Endothelial cell of umbilical vein (primary cell): ENCODE measurements around the gene CENPN. TPM values are rescaled to one million over a fixed set of nuclear protein-coding genes. Genes with fewer than 3 reads are reported as not detected.
A peak's percentile ranks its signal among the peaks of the same experiment; 100 is the strongest.

Experiments used
- BruUV-seq: library from RNA; stranded (reverse); fragments of 400-500 nt; replicated peaks from 2 replicates; lab custom pipeline; 2021; lab: Mats Ljungman, UMichigan
- CTCF ChIA-PET: fragments of 300-600, 350-600 bp; sonication (Branson Sonifier 250); formaldehyde crosslinking; loops from one replicate; lab custom pipeline; 2021; ENCODE audit warnings: antibody characterized with exemption, inconsistent platforms; lab: Charles Lee
- POLR2A ChIA-PET: fragments of 300-600, 350-600 bp; sonication (Branson Sonifier 250); formaldehyde crosslinking; loops from one replicate; lab custom pipeline; 2021; ENCODE audit warnings: antibody characterized with exemption, inconsistent platforms; lab: Charles Lee
- DNase-seq: peaks from one replicate; pipeline ENCODE4 v3.0.0-alpha.2; 2011; ENCODE audit warnings: low read depth, low spot score
- FAIRE-seq: peaks from 2 replicates; lab custom pipeline; 2011; peaks lifted over from hg19 to GRCh38; lab: Jason Lieb, UNC
- H2AFZ ChIP-seq: 2 replicates; pipeline ENCODE4 v1.6.0; 2012; ENCODE audit warnings: low read depth, low read length, control low read depth, inconsistent platforms
- H3K27ac ChIP-seq: 2 replicates; pipeline ENCODE4 v1.5.1; 2011; ENCODE audit warnings: low read depth, mild to moderate bottlenecking, control low read depth, low read length, moderate library complexity; ENCODE audit not compliant: insufficient read depth
- H3K27me3 ChIP-seq, 2 experiments: 2 replicates each; pipeline versions ENCODE4 v1.6.0 to v1.6.1; 2011; ENCODE audit warnings: low read length in 2 of 2, mixed read lengths in 1 of 2; ENCODE audit not compliant: control insufficient read depth in 2 of 2, insufficient read depth in 2 of 2
- H3K36me3 ChIP-seq, 2 experiments: 2 replicates in 1 of 2; 3 replicates in 1 of 2; pipeline ENCODE4 v1.5.1; 2011; ENCODE audit warnings: low read length in 2 of 2, mild to moderate bottlenecking in 1 of 2, moderate library complexity in 1 of 2; ENCODE audit not compliant: control insufficient read depth in 2 of 2, insufficient read depth in 2 of 2; ENCODE audit errors: extremely low read depth in 1 of 2
- H3K4me1 ChIP-seq: 3 replicates; pipeline ENCODE4 v1.5.1; 2011; ENCODE audit warnings: mild to moderate bottlenecking, low read length; ENCODE audit not compliant: control insufficient read depth, insufficient read depth; ENCODE audit errors: extremely low read depth
- H3K4me2 ChIP-seq: 2 replicates; pipeline ENCODE4 v1.6.1; 2011; ENCODE audit warnings: low read length, control low read depth, mixed read lengths; ENCODE audit not compliant: insufficient read depth
- H3K4me3 ChIP-seq, 3 experiments: fragments of 200-600 bp in 1 of 3; sonication (generic), shearing (Covaris generic) in 1 of 3; replicated peaks in 1 of 3; 2 replicates each; pipeline ENCODE4 v1.5.1; 2011 to 2016; ENCODE audit warnings: control low read depth in 3 of 3, low read length in 3 of 3, mild to moderate bottlenecking in 2 of 3, inconsistent platforms in 1 of 3, low read depth in 1 of 3, moderate library complexity in 1 of 3; ENCODE audit not compliant: insufficient read depth in 1 of 3
- H3K79me2 ChIP-seq: 2 replicates; pipeline ENCODE4 v1.6.0; 2012; ENCODE audit warnings: low read length, inconsistent platforms; ENCODE audit not compliant: control insufficient read depth, insufficient read depth
- H3K9ac ChIP-seq: replicated peaks from 2 replicates; pipeline ENCODE3; 2011; ENCODE audit warnings: low read length, control low read depth; ENCODE audit not compliant: insufficient read depth; ENCODE audit errors: extremely low read depth
- H3K9me1 ChIP-seq: replicated peaks from 3 replicates; pipeline ENCODE4 v1.6.0; 2011; ENCODE audit warnings: mild to moderate bottlenecking, low read length; ENCODE audit not compliant: control insufficient read depth, insufficient read depth; ENCODE audit errors: extremely low read depth
- H3K9me3 ChIP-seq: replicated peaks from 2 replicates; pipeline ENCODE4 v1.5.1; 2012; ENCODE audit warnings: low read length, inconsistent platforms; ENCODE audit not compliant: control insufficient read depth, insufficient read depth
- H4K20me1 ChIP-seq: replicated peaks from 2 replicates; pipeline ENCODE3; 2011; ENCODE audit warnings: mild to moderate bottlenecking, low read length; ENCODE audit not compliant: control insufficient read depth, insufficient read depth; ENCODE audit errors: extremely low read depth
- CTCF ChIP-seq, 2 donors: IDR thresholded peaks; 1 replicate in 1 of 2; 2 replicates in 1 of 2; pipeline ENCODE4 v1.5.1; 2011; ENCODE audit warnings: low read length in 2 of 2, mild to moderate bottlenecking in 2 of 2, moderate library complexity in 2 of 2, control low read depth in 1 of 2, inconsistent platforms in 1 of 2, low read depth in 1 of 2; ENCODE audit not compliant: insufficient read depth in 1 of 2; ENCODE audit errors: extremely low read depth in 1 of 2
- EZH2 ChIP-seq: IDR thresholded peaks from 2 replicates; pipeline ENCODE4 v1.6.1; 2012; ENCODE audit warnings: borderline replicate concordance, low read depth, mild to moderate bottlenecking, moderate library complexity, low read length, inconsistent platforms; ENCODE audit not compliant: severe bottlenecking
- FOS ChIP-seq: IDR thresholded peaks from 2 replicates; pipeline ENCODE4 v1.6.1; 2011; ENCODE audit warnings: mild to moderate bottlenecking, low read length, moderate library complexity, borderline replicate concordance; ENCODE audit not compliant: insufficient read depth
- GATA2 ChIP-seq: IDR thresholded peaks from 2 replicates; pipeline ENCODE4 v1.7.0; 2011; ENCODE audit warnings: low read depth, mild to moderate bottlenecking, moderate library complexity, mixed read lengths, low read length; ENCODE audit not compliant: insufficient read length, insufficient read depth
- JUN ChIP-seq: IDR thresholded peaks from 2 replicates; pipeline ENCODE4 v1.6.1; 2011; ENCODE audit warnings: borderline replicate concordance, low read depth; ENCODE audit not compliant: insufficient read length, insufficient read depth
- POLR2A ChIP-seq: IDR thresholded peaks from 2 replicates; pipeline ENCODE4 v1.6.1; 2012; ENCODE audit warnings: low read depth, mild to moderate bottlenecking, control low read depth, low read length
- dilution Hi-C: fragments of 300-500 bp; cut with MboI; formaldehyde crosslinking; loops from one replicate; pipeline ENCODE4 v1.15.0; 2019; ENCODE audit warnings: low sequenced_read_pairs; ENCODE audit not compliant: extremely low pct_ligation_motif_present
- intact Hi-C: fragments of 100-400 bp; cut with micrococcal nuclease; formaldehyde crosslinking; loops from one replicate; pipeline ENCODE4 v1.10.0; 2022
- polyA plus RNA-seq, 4 experiments: library from polyadenylated mRNA; depleted of rRNA in 3 of 4; stranded (reverse) in 3 of 4; unstranded in 1 of 4; fragments of >200 nt; gene quantifications; 2 replicates each; pipeline versions ENCODE4 v1.2.1 to v1.2.3, GENCODE V29; 2011 to 2012; ENCODE audit warnings: missing spikeins in 1 of 4
- total RNA-seq: library from RNA; stranded (reverse); gene quantifications from 2 replicates; pipeline ENCODE4 v1.2.3, GENCODE V29; 2021
- TF ChIP-seq, protein P1 (sequence below): IDR thresholded peaks from 2 replicates; pipeline ENCODE4 v1.6.1; 2011; ENCODE audit not compliant: insufficient read depth, insufficient read length

Gene CENPN
- total and polyA plus RNA-seq, 2 donors (not counting 3 experiments of a cell fraction or from before 2014, with no cell fraction given): 17.6 to 52.4 TPM

GRCh38 chr16:80969114-80969484, 37.9 kb upstream of the CENPN start:
- no peak overlapping the region for H2AFZ ChIP-seq
- dilution Hi-C loops: no loop called here
- intact Hi-C loops: no loop called here
- no peaks in the 10 kb centered on the region for H3K9me3 ChIP-seq
- H3K9me1 ChIP-seq: peaks cover 2% of the 10 kb centered on the region
- H3K27ac ChIP-seq: peak overlapping the region; percentile 8
- H3K27me3 ChIP-seq: no peaks in the 10 kb centered on the region
- ChIA-PET CTCF (interaction anchor here (1.6 to 1.8 kb wide), 2 partner anchors 20 to 36 kb away, joined by 4 to 5 read pairs; no protein-coding TSS in a partner anchor), POLR2A (no interaction called here)
- TF ChIP-seq CTCF (IDR thresholded peaks at IDR 0.05; ENCODE audit: extremely low read depth in 1 of 2, insufficient read depth in 1 of 2, low read depth in 1 of 2, low read length in 2 of 2) (no peak), JUN (no peak), POLR2A (no peak)
- TF ChIP-seq, protein P1, sequence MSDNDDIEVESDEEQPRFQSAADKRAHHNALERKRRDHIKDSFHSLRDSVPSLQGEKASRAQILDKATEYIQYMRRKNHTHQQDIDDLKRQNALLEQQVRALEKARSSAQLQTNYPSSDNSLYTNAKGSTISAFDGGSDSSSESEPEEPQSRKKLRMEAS: no peak
- DNase-seq (no peak), FAIRE-seq (no peak)
- H3K4me3 ChIP-seq: no peak overlapping the region
- H4K20me1 ChIP-seq: no peaks in the 10 kb centered on the region
- no TSS peak for BruUV-seq
- no peaks in the 10 kb centered on the region for H3K79me2 ChIP-seq
- no peaks in the 10 kb centered on the region for H3K4me1 ChIP-seq
- H3K9ac ChIP-seq: no peak overlapping the region
- peaks cover 0 to 2% of the 10 kb centered on the region in 2 experiments for H3K36me3 ChIP-seq
- no peak overlapping the region for H3K4me2 ChIP-seq

DNA sequence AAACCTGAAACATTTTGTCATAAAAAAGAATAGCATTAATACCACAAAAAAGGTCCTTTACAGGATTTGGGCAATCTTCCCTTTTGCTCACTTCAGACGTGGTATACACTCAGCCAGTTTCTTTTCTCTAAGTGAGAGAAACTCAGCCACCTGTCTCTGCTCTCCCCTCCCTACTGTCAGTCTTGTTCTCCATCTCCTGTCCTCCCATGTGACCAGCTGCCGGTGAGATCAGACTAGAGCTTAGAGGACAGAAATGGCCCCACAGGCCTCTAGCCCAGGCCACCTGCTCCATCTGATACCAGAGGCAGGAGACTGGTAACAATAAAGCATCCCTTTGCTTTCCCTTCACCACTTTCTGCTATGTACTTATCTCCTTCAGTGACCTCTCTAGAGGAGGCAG, 35.2 kb upstream of the CENPN start:
- Histone ChIP-seq H3K9ac (no peak overlapping the region), H3K27me3 (no peaks in the 10 kb centered on the region), H3K9me3 (no peaks in the 10 kb centered on the region), H3K27ac (no peak overlapping the region), H3K36me3 (peaks cover 2 to 3% of the 10 kb centered on the region in 2 experiments), H4K20me1 (no peaks in the 10 kb centered on the region), H3K9me1 (peaks cover 2% of the 10 kb centered on the region), H2AFZ (no peak overlapping the region), H3K4me3 (no peak overlapping the region), H3K4me2 (no peak overlapping the region), H3K79me2 (no peaks in the 10 kb centered on the region), H3K4me1 (no peaks in the 10 kb centered on the region)
- no peak for DNase-seq
- FAIRE-seq: no peak
- ChIA-PET CTCF (interaction anchor here (1.0 to 1.4 kb wide), 4 partner anchors 22 to 64 kb away, joined by 3 to 5 read pairs (median 4); partner anchors contain the start of gene ATMIN), POLR2A (no interaction called here)
- dilution Hi-C loops: no loop called here
- intact Hi-C loops: no loop called here
- TF ChIP-seq JUN (no peak), FOS (no peak), EZH2 (no peak), GATA2 (no peak)
- TF ChIP-seq, protein P1: no peak
- no TSS peak for BruUV-seq
